Measurements from ENCODE around the gene SEC62.

The SEC62 gene

DNA sequence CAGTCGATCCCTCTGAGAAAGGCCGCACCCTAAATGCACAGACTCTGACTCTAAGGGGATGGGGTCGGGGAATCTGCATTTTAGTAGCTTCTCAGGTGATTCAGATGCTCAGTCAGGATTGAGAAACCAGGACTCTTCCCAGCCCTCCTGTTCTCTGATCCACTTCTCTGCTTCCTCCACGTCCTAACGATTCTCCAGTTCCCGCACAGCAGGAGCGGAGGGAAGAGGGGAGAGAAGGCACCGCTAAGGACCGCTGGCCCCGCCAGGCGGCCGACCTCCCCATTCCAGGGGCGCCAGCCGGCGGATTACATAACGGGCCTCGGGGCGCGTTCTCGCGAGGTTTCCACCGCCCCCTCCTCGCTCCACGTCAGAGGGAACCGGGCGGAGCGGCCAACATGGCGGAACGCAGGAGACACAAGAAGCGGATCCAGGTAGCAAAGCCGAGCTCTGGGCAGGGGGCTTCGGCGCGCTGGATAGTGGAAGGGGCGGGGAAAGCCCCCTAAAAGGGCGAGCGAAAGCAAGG, at the start of gene SEC62:
Gene SEC62 (plus strand): TSS at position 380 of the 523 bp plus-strand sequence. CDS start 16 bp downstream, at position 396.
- DNase-seq: peak; percentile 93 to 95

- no peak for DNase-seq
Observed at GRCh38 chr3:169923189-169923588, 43.4 kb upstream of the SEC62 start.

GRCh38 chr3:169923831-169924230, 42.8 kb upstream of the SEC62 start:
- DNase-seq: no peak

DNA sequence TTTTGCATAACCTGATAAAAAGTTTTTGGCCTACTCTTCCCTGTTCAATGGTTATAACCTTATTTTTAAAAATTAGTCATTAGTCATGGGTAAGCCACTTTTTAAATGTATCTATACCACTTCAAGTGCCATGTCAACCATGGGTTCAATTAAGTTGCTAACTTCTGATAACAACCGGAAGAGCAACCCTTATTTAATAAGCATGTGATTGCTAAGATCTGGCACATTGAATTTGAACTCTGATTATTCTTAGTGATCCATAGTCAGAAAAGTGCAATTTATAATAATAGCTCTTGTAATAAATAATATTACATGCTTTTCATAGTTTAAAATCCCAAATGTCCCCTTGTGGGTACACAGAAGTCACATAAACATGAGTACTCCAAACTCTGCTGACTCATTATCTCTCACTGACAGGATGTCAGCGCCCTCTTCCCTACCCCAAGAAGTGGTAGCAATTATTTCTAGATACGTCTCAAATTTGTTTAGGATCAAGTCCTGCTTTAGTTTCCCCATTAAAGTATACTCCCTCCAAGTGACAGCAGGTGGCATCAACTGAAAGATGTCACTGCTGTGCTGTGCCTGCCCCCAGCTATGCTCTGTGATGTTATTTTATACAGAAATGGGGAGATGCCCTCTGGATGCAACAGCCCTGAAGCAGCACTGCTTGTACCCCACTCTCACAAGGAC, 36.6 kb upstream of the SEC62 start:
- peak in 1 of 2 donors; percentile 28 for DNase-seq

DNA sequence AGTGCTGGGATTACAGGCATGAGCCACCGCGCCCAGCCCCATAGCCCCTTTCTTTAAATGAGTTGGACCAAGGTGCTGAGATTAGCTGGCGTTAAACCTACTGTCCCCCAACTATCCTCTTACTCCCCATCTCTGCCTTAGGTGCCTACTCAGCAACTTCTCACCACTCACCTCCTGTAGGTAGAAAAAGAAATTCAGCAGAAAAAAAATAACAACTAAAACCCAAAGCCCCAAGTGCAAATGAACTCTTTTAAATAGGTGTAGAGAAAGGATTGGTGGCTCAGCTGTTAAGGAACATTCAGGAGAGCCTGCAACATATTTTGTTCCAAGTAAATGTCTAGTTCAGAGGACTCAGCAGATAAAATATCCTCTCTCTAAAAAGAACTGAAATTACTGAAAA, 35.8 kb upstream of the SEC62 start:
- DNase-seq: no peak

DNA sequence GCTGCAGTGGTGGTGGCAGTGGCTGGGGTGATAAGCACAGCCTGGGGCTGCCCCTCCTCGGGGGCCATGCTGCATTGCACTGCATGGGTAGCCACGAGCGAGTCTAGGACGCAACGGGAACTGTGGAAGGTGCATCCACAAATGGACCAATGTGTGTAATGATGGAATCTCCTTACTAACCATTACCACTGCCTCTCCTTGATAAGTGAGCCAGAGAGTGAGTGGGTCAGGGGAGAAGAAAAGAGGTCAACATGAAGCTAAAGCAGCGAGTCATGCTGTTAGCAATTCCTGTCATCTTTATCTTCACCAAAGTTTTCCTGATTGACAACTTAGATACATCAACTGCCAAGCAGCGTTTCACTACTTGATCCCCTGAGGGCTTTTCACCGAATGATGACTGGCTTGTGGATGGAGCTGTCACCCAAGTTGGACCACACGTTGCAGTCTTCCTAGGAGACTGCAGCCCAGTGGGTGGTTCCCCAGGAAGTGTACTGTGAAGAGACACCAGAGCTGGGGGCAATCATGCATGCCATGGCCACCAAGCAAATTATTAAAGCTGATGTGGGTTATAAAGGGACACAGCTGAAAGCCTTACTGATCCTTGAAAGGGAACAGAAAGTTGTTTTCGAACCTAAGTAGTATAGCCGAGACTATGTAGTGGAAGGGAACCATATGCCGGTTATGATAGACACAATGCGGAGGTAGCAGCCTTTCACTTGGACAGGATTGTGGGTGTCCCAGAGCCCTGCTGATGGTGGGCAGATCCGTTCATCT, 34.7 kb upstream of the SEC62 start:
- peak in 1 of 2 donors; percentile 51 for DNase-seq

- no peak for DNase-seq
Observed at GRCh38 chr3:169939320-169939719, 27.3 kb upstream of the SEC62 start.

DNA sequence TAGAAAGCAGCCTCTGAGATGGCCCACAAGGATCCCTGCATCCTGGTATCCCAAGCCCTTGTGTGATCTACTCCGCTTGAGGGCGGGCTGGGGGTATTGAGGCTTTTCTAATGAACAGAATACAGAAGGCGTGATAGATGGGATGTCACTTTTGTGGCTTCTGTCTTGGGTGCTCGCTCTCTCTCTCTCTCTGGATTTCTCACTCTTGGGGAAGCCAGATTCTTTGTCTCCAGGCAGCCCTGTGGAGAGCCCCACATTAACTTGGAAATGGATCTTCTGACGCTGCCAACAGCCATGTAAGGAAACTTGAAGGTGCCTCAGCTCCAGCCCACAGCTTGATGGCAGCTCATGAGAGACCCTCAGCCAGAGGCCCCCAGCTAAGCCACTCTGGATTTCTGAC, 26.9 kb upstream of the SEC62 start:
- no peak for DNase-seq

GRCh38 chr3:169940470-169941181, 26.0 kb upstream of the SEC62 start:
- DNase-seq: peak in 1 of 2 donors; percentile 39

- peak; percentile 14 to 81 for DNase-seq
Observed at GRCh38 chr3:169945313-169945712, 21.3 kb upstream of the SEC62 start.

DNA sequence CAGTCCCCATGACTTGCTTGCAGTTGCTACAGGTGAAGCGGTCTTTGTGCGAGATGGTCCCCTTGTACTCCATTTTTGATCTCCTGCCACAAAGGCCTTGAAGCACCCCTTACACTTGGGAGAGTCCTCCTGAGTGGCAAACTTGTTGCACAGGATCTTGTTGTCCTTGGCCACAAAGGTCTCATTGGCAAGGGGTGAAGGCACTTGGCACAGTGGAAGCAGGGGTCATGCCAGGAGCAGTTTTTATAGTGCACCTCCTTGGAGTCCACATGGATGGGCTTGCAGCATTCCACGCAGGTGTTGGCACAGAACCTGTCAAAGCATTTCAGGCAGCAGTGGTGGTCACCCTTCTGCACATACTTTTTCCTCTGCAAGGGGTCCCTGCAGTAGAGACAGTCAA, 20.3 kb upstream of the SEC62 start:
- no peak for DNase-seq

- no peak for DNase-seq
Observed at GRCh38 chr3:169948559-169949448, 17.8 kb upstream of the SEC62 start.

GRCh38 chr3:169952045-169952444, 14.6 kb upstream of the SEC62 start:
- DNase-seq: peak in 1 of 2 donors; percentile 25

DNA sequence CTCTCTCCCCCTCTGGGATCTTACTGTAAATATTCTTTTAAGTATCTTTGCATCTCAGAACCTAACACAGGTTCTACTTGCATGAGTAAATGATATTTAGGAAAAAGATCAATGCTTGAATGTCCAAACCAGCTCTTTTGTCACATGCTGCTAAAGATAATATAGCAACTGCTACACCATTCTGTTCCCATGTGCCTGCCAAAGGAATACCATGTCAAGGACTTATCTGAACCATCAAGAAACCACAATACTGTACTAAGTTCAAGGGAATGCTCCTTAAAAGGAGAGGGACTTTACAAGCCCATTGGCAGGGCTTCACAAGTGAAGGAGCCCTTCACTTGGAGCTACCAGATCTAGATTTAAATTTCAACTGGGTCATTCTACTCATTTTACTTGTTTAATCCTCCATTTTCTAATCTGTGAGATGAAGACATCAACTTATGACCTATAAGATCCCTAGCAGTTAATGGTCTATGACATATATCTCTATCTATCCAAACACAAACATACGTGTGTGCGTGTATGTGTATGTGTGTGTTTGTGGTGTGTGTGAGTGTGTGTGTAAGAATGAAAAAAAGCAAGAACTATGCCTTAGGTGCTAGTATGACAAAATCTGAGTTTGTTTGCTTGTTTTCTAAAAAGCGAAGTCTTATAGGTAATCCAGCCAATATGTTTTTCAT, 13.0 kb upstream of the SEC62 start:
- DNase-seq: no peak

DNA sequence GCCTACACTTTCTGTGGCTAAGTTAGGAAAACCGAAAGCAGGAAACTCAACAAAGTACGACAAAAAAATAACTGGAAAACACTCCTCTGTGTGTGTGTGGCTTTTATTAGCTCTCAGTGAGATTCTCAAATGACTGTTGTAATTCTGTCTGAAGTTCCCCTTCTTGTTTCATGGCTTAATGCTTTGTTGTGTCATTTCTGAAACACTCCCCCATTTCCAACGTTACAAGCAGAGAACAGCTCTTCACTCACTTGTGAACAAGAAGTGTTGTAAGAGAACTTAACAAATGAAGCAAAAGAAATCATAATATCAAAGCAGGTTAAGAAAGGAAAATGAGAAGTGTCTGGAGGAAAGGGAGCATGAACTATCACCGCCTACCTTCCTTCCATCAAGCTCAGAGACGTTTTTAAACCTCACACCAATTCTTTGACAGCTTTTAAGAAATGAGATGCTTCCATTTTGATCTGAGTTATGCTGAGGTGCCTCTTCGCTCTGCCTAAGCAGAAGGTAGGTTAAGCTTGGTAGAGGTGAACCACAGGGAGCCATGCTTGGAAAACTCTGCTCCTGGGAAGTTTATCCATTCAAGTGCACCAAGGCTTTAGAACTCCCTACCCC, 12.4 kb upstream of the SEC62 start:
- no peak for DNase-seq

DNA sequence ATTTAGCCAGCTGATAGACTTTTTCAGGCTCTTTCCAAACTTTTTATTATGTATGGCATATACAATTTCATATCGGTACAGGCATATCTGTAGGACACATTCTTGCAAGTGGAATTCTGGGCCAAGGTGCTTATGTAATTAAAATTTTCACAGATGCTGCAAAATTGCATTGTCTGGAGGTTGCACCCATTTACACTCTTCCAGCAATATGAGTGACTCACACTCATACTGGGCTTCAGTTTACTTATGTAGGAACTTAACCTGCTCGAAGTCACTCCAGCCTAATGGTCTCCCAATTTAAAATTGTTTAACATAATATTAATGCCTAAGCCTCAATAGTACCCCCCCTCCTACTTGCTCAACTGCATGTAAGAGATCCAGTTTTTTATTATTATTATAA, 11.2 kb upstream of the SEC62 start:
- DNase-seq: no peak

GRCh38 chr3:169964176-169964575, 2.4 kb upstream of the SEC62 start:
- no peak for DNase-seq

- DNase-seq: no peak
Observed at GRCh38 chr3:169965562-169966427, 812 bp upstream of the SEC62 start.

- peak; percentile 19 to 44 for DNase-seq
Observed at GRCh38 chr3:169966951-169967915, 626 bp downstream of the SEC62 start.
